HG02870 (cell line): Measurements from ENCODE around the gene CAMTA1.

Experiments
- ATAC-seq: cut with Tn5 transposase; IDR thresholded peaks from one replicate; pipeline ENCODE4 v1.9.1; 2021; ENCODE audit warnings: mild to moderate bottlenecking, moderate library complexity; ENCODE audit not compliant: unreplicated experiment

The CAMTA1 gene

DNA sequence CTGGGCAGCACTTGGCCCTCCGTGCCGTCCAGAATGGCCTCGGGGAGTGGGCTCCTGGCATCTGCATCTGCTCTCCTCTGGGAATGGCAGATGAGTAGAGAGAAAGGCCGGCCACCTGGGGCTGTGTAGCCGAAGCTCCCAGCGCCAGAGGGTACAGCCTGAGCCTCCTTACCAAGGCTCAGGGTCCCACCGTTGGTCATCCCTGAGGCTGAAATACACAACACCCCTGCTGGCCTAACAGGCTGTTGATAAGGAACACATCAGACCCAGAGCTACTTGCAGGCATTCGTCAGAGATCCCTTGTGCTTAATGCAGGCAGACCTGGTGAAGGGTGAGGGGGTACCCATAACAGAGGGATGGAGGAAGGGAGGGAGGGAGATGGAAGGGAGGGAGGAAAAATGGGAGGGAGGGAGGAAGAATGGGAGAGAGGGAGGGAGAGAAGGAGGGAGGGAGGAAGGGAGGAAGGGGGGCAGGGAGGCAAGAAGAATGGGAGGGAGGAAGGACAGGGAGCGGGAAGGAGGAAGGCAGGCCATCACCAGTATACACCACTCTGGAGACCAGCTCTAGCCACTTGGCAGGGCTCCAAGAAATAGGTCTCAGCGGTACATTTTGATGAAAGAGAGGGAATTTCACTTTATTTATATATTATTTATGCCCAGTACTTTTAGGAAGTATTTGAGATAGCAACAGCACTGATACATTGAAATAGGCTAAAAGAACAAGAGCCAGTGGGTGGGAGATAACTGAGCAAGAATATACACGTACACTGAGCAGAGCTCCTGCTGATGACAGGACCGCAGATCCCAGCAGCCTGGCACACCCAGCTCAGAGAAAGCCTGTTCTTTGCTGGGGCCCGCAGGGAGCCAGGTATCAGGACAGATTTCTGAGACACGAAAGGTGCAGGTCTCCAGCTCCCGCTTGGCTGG, 670.8 kb downstream of the CAMTA1 start:
- ATAC-seq, result no peak

DNA sequence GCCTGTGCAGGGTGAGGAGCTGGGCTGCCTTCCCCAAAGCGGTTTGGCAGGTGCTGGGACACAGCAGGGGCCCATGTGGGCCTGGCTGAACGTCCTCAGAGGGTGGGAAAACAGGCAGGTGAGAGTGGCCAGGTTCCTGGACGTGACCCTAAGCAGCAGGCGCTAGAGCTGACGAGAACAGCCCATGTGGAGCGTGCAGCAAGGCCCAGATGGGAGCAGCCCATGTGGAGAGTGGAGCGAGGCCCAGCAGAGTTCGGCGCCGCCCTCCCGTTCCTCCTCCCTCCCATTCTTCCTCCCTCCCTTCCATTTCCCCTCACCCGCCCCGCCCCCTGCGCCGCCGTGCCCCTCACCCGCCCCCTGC, 671.4 kb downstream of the CAMTA1 start:
- no peak for ATAC-seq

DNA sequence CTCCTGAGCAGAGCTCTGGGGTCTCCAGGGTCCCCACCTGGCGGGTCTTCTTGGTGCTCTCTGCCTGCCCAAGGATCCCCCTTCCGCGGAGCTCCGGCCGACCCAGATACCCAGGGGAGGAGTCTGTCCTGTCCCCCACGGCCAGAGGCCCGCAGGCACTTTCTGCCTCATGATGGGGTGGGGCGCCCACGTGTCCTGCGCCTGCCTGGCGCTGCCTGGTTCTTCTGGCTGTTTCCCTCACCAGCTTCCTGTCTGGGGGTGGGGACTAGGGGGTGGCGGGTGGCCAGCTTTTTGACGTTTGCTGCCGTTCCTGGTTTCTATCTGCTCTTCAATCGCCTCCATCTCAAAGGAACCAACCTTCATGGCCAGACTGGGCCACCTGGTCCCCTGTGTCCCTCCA, 672.6 kb downstream of the CAMTA1 start:
- ATAC-seq, result no peak

DNA sequence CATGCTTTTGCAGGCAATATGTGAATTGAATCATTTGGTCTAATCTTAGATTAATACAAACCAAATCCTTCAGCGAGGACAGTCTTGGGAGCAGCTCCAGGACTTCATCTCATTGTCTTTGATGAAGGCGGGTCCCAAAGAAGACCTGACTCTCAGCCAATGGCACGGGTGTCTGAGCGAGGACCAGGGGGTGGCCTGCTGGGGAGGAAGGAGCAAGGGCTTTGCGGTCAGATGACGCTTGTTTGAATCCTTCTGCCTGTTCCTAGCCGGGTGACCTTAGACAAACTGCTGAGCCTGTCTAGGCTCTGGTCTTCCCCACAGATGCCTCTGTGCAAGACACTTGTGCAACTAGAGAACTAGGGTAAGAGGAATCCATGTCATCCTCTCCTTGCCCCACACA, 673.7 kb downstream of the CAMTA1 start:
- ATAC-seq, result no peak

DNA sequence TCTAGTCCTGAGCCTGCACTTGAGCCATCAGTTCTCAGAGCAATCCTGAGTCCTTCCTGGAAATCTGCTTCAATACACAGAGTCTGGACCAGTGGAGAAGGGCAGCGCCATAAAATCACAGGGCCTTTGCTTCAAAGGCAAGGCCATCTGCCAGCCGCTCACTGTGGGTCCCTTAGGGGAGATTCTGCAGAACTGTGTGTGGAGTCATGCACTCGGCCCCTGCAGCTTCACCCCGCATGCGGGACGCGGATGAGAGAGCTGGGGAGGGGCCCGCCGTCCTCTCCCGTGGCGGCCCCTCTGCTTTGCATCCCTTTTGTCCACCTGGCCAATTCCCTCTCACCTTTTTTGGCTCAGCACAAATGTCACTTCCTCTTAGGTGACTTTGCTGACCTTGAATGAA, 674.7 kb downstream of the CAMTA1 start:
- ATAC-seq, result no peak

DNA sequence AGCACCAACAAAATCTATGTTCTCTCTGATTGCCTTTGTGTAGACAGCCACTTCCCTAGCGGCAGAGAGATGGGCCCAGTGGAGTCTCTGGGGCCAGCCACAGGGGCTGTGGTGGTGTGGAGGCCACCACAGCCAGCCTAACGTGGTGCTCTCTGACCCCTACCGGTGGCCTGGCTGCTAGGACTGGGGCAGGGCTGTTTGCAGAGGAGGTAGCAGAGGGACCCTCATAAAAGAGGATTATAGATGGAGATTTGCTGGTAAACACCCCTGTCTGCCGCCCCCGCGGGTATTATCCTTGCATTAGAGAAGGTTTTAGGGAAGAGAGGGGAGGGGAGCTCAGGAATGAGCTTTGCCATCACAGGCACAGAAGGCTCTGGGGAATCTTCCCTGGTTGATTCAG, 675.6 kb downstream of the CAMTA1 start:
- ATAC-seq, result no peak

DNA sequence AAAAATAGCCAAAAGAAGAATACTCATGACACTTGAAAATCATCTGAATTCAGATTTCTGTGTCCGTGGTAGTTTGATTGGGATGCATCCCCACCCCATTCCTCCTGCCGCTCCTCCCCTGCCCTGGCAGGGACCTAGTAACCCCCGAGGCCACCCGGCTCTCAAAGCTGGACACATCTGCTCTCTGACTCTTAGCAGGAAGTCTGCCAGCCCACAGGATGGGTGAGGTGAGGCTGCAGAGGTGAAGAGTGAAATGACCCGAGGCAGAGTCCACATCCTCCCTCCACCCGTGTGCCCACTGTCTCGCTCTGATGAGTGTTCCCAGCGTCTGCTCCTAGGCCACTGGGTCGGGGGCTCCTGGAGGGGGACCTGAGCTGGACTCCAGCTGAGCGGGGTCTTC, 677.4 kb downstream of the CAMTA1 start:
- no peak for ATAC-seq

DNA sequence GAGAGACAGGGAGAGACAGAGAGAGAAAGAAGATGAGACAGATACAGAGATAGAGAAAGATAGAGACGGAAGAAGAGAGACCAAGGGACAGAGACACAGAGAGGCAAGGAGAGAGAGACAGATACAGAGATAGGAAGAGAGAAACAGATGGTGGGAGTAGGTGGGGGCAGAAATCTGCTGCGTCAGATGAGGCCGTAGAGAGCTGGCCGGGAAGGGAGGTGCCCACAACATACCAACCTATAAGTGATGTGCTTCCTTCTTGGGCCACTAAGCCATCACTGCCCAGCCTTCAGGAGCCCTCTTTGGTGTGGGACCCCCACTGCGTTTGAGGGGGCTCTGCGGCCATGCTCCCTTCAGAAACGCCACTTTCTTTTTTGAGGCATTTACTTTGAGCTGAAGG, 678.3 kb downstream of the CAMTA1 start:
- ATAC-seq, result no peak

DNA sequence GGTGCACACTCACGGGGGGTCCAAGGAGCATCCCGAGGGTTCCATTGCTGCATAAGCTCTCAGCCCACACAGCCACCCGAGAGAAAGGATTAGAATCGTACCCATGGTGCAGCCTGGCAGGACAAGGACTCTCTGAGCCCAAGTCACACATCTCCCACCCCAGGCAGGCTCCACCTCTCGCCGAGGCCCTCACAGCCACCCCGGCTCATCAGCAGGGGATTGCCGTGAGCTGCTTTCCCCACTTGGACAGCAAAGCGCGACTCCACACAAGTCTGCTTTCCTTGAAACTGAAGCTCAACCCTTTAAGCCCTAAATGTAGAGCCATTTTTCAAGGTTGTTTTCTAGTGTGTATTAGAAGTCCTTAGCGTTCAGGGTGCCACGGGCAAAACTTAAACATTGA, 679.5 kb downstream of the CAMTA1 start:
- no peak for ATAC-seq

DNA sequence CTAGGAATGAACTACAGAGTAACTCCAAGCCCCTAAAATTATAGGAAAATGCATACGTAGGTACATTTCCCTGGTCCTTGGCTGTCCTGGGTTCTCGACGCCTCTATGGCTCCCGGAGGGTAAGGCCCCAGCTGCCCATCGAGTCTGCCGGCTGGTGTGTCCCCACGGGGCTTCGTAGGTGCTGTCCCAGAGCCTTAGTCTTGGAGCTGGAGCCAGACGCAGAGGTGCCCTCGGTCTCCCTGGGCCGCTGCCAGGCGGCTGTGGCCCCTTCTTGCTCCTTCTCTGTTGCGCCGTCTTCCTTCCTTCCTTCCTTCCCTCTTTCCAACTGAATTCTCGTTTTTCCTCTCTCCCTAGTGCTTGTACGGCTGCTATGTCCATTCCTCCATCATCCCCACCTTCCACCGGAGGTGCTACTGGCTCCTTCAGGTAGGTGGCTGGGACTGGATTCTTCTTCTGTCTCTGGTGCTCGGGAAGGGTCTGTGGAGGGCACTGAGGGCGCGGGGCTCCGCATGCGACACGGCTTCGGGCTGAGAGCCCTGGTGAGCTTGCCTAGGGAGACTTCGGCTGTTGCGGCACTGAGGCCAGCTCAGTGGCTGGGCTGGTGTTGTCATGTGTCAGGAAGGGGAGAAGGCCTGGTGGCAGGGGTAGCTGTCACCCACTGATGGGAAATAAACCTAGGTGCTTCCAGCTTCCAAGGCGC, 682.4 kb downstream of the CAMTA1 start:
- ATAC-seq, result no peak

DNA sequence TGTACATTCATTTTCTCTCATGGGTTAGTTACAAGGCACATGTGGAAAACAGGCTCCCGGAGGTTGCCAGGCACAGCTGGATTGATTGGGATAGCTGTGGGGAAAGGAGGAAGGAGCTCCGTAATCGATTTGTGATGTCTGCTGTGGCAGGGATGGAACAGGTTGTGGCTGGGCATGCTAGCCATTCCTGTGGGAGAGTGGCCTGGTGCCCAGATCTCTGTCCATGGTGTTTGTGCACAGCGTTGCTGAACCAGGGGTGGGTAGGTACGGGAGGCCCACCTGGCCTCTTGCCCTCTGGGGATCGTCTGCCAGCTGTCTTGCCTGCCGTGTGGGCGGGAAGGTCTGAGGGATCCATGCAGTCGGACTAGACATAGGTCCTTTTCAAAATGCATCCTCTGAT, 683.0 kb downstream of the CAMTA1 start:
- no peak for ATAC-seq

DNA sequence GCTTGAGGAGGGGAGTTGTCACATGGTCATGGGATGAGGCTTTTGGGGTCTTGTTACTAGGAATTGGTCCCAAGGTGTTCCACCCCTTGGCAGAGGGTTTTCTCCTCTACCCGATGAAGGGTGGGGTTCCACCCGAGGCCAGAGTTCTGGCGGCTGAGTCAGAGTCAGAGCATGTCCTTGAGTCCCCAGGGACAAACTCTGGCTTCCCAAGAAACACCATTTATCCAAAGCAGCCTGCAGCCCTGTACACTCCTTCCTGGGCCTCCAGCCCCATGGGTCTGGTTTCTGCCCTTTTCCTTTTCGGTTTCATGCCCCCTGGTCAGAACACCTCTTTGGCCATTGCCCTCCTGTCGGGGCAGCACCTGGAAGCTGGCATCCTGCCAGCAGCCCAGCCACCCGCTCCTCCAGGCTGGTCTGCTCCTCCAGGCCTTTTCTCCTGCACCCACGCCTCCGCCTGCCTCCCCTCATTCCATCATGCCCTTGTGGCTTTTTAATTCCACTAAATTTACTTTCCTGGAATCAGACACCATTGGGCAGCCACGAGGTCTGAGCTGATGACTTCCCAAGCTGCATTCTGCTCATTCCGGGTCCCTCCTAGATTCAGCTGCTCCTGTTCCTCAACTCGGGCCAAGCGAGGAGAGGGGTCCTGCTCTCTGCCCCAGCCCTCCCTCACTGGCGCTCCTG, 684.1 kb downstream of the CAMTA1 start:
- ATAC-seq, result no peak

DNA sequence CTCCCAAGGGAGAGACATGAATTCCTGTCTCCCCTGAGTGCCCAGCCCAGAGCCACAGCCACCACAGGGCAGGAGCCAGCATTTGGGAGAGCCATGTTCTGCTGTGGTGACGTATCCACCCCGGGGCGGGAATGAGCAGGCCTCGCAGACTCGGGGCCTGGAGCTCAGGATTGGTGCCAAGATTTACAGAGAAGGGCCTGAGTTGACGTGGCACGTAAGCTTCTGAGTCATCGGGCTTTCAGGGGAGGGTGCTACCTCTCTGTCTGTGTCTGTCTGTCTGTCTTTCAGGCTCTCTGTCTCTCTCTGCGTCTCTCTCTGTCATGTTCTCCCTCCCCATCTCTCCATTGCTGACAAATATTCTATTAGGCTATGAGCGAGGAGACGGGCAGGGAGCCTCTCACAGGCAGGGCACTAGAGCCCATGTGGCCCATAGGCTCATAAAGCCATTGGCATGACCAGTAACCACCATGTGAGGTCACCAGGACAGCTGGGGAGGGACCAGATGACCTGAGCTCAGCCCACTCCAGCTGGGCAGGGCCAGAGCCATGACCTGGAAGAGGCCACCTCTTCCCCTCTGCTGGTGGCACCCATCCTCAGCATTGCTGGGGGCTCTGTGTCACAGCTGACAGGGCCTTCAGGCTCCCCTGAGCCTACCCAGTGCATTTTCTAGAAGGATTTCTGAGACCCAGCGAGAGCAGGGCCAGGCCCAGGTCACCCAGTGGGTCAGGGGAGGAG, 685.8 kb downstream of the CAMTA1 start:
- ATAC-seq, result no peak

DNA sequence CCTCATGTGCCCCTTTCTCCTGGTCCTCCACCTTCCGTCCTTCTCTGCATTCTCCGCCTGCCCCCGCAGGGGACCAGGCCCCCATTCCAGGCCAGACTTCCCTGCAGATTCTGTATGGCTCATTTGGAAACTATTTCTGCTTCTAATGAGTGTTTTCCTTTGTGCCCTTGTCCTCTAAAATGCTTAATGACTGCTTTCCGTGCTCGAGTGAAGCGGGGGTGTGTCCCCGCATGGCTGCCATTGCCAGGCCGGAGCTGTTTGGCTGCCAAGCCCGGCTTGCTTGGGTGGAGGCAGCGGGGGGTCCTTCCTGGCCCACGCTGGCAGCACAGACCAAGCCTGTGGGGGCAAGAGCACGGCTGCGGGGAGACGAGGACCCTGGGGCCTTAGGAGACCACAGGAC, 686.6 kb downstream of the CAMTA1 start:
- no peak for ATAC-seq

DNA sequence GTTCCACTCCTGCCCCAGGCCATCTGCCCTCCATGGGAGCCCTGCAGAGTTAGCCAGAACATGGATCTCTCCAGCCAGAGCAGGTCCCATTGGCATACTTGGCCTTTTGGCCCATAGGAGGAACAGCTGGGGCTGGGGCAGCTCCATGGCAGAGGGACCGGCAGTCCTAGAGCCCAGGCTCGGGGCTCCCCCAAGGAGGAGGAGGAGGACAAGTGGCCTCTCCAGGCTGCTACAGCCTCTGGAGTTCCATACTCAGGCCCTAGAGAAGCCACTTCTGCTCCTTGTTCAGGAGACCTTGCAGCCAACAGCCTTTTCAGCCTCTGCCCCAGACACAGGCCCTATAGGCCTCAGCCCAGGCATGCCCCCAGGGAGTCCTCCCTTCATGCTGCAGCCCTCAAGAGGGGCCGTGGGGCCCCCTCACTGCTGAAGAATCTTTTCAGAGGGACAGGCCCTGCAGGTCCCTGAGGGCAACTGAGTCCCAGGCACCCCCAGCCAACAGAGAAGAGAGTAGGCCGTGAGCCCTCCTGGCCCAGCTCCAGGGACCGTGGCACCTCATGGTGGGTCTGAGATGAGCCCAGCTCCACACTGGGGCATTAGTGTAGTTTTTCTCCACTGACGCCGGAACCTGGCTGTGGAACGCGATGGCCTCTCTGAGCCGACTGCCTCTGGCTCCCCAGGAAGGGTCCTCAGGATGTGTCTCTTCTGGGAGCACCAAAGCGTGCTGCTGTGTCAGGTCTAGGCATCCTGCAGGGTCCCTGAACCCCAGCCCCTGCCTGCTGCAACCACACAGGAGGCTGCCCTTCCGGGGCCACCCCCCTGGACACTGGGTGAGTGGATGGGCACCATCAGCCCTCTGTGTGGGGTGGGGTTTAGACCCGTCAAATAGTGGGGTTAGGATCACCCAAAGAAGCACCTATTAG, 688.2 kb downstream of the CAMTA1 start:
- no peak for ATAC-seq

DNA sequence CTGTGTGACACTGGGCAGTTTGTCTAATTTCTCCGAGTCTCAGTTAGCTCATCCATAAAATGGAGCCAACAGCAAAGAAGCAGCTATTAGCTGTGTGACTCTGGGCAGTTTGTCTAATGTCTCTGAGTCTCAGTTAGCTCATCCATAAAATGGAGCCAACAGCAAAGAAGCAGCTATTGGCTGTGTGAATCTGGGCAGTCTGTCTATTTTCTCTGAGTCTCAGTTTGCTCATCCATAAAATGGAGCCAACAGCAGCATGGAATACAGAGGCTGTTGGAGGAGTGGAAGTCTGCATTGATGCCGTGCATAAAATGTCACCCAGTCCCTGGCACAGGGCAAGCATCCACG, 688.9 kb downstream of the CAMTA1 start:
- ATAC-seq, result no peak

DNA sequence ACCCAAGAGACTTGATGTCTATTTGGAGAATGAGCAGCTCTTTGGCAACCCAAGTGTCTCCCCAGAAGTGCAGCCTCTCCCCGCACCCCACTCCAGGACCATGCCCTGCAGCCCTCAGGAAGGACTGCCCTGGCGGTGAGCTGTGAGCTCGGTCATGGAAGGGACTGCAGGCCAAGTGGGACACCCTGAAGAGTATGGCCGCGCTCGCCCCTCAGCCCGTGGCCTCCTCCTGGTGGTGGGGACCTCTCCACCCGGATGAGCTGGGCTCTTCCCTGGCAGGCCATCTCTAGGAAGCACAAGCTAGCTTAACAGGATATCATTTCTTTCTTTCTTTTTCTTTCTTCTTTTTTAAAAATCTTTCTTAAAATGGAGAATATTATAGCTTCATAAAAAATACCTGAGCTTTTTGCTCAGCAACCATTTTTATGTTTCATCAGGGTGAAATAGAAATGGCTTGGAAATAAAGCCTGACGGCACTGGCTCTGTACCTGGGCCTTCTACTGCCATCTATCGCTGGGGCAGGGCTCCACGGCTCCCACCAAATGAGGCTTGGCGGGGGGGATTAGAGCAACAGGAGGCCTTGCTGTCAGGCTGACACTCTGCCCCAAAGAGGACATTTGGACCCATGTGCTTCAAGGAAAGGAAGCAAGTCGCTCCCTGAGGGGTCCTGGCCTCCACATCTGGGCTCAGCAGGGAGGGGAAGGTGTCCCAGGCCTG, 689.7 kb downstream of the CAMTA1 start:
- no peak for ATAC-seq

DNA sequence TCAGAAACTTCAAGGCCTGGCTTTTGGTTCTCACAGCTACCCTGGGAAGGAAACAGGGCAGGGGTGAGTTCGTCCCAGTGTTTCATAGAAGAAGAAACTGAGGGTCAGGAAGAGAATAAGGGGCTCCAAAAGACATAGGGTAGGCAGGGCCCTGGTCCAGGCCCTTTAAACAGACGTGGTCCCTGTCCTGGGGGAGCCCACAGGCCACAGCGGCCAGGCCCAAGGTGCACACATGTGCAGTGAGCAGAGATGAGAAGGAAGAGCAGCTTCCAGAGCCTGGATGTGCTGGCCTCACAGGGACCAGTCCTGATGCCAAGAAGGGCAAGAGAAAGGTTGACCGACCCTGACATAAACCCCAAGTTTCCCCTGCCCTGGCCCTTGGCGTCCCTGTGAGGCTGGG, 690.4 kb downstream of the CAMTA1 start:
- no peak for ATAC-seq

DNA sequence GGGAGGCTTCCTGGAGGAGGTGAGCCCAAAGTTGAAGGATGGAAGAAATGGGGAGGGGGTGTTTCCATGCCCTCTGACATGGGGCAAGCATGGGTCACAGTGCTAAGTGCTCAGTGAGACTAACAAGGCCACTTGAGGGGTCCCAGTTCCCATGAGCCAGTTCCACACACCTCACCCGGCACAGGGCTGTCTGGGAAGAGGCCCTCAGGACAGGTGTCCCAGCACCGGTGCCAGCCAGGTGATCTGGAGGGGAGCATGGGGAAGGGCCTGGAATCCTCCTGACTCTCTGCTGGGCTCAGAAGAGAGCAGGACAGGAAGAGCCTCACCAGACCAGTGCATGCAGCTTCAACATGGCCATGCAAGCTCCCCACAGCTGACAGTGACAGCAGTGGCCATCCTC, 691.1 kb downstream of the CAMTA1 start:
- ATAC-seq, result no peak
